ENCODE results near the gene CDC42BPA. TPM values are rescaled to one million over a fixed set of nuclear protein-coding genes. Genes with fewer than 3 reads are reported as not detected.
A peak's percentile ranks its signal among the peaks of the same experiment; 100 is the strongest.

Gene CDC42BPA
- total and polyA plus RNA-seq, 2 of the 13 experiments (the other 11 are each of a cell fraction or from before 2014, with no cell fraction given), result 6.5 to 16.0 TPM

- CTCF ChIA-PET (ENCODE audit: low intra/inter-chr PET ratio, low total read pairs), result no interaction called here
- no peak overlapping the region for H3K4me3 ChIP-seq (replicated peaks in 1 of 3; ENCODE audit: insufficient read depth in 1 of 3, low read depth in 2 of 3, low read length in 3 of 3)
- in situ Hi-C loops (cut with HindIII; ENCODE audit: extremely low pct_ligation_motif_present, low pct_unique_long_range_greater_than_20kb) (no loop called here), intact Hi-C loops (cut with micrococcal nuclease; ENCODE audit: unreplicated experiment) (no loop called here)
- no peaks in the 10 kb centered on the region for H3K9me3 ChIP-seq (ENCODE audit: low read length)
- WGBS (ENCODE audit: low lambda C conversion rate), result 86% methylated on average over 16 of the region's 29 CpGs
- no peak overlapping the region for H3K9ac ChIP-seq (ENCODE audit: insufficient read depth, low read depth, low read length)
- no peaks in the 10 kb centered on the region for H3K27me3 ChIP-seq (ENCODE audit: control insufficient read depth in 1 of 2, insufficient read depth in 2 of 2, low read length in 2 of 2)
- peaks cover 24% of the 10 kb centered on the region for H3K4me1 ChIP-seq (ENCODE audit: insufficient read depth, low read length)
- H3K4me2 ChIP-seq (ENCODE audit: low read depth, low read length), result no peak overlapping the region
- BruUV-seq (replicated peaks), result no TSS peak
- peaks cover 41% of the 10 kb centered on the region for H3K79me2 ChIP-seq (ENCODE audit: insufficient read depth, low read length)
- peak; percentile 76 for ATAC-seq
- no peak for TF ChIP-seq PAX8 (CRISPR knock-in tag; IDR thresholded peaks at IDR 0.05; ENCODE audit: borderline replicate concordance)
- no peak for TF ChIP-seq ZNF788 (CRISPR knock-in tag; IDR thresholded peaks at IDR 0.05; ENCODE audit: borderline replicate concordance)
- TF ChIP-seq ZNF687 (CRISPR knock-in tag; IDR thresholded peaks at IDR 0.05), result peak; percentile 33; the same call in 1 of the 2 replicates
- no peak for TF ChIP-seq SIX1 (CRISPR knock-in tag; IDR thresholded peaks at IDR 0.05; ENCODE audit: borderline replicate concordance)
- 0 out of 2 replicates have a peak, but pooled peaks have one; percentile 26 for TF ChIP-seq ZFX (CRISPR knock-in tag; IDR thresholded peaks at IDR 0.05; ENCODE audit: low read depth)
- no peak for DNase-seq (ENCODE audit: low spot score)
- FAIRE-seq, result no peak
- POLR2A ChIA-PET, result no interaction called here
- H3K27ac ChIP-seq (ENCODE audit: extremely low read length, insufficient read depth, low read length), result no peak overlapping the region
- peaks cover 19 to 47% of the 10 kb centered on the region in 2 experiments; a peak in 4 of 5 replicates for H3K36me3 ChIP-seq (replicated peaks in 1 of 2; ENCODE audit: control insufficient read depth in 1 of 2, insufficient read depth in 2 of 2, low read length in 2 of 2)
- H2AFZ ChIP-seq (ENCODE audit: low read length), result no peak overlapping the region
- H4K20me1 ChIP-seq (ENCODE audit: insufficient read depth, low read length), result peaks cover 54% of the 10 kb centered on the region; the same call in 1 of the 2 replicates
Measured at GRCh38 chr1:226964611-226965486, 353.4 kb downstream of the CDC42BPA start.
